Spleen (tissue), 11 donors: ENCODE data around the gene NRROS. TPM values are rescaled to one million over a fixed set of nuclear protein-coding genes. Genes with fewer than 3 reads are reported as not detected.

Experiments
- DNase-seq: peaks from one replicate; pipeline ENCODE4 v3.0.0-alpha.2; 2020
- H3K27ac ChIP-seq, 8 donors: fragments of 200-600 bp; sonication (generic) in 7 of 8; 1 replicate in 4 of 8; 2 replicates in 4 of 8; pipeline versions ENCODE4 v1.5.0 to v1.8.0; 2016 to 2021; ENCODE audit warnings: inconsistent platforms in 4 of 8, mild to moderate bottlenecking in 4 of 8, moderate library complexity in 1 of 8
- H3K27me3 ChIP-seq, 7 donors: fragments of 200-600 bp; sonication (generic) in 6 of 7; replicated peaks in 1 of 7; 1 replicate in 4 of 7; 2 replicates in 3 of 7; pipeline versions ENCODE4 v1.5.0 to v1.8.0; 2016 to 2021; ENCODE audit warnings: inconsistent platforms in 3 of 7, mild to moderate bottlenecking in 1 of 7
- H3K36me3 ChIP-seq, 6 donors: fragments of 200-600 bp; sonication (generic) in 5 of 6; 1 replicate in 4 of 6; 2 replicates in 2 of 6; pipeline versions ENCODE4 v1.5.0 to v1.8.0; 2016 to 2021; ENCODE audit warnings: inconsistent platforms in 2 of 6
- H3K4me1 ChIP-seq, 6 donors: fragments of 200-600 bp; sonication (generic) in 5 of 6; 1 replicate in 3 of 6; 2 replicates in 3 of 6; pipeline versions ENCODE4 v1.5.0 to v1.8.0; 2016 to 2021; ENCODE audit warnings: inconsistent platforms in 3 of 6
- H3K4me3 ChIP-seq, 8 donors: fragments of 200-600 bp; sonication (generic) in 7 of 8; 1 replicate in 4 of 8; 2 replicates in 4 of 8; pipeline versions ENCODE4 v1.5.0 to v1.8.0; 2016 to 2021; ENCODE audit warnings: inconsistent platforms in 4 of 8, mild to moderate bottlenecking in 4 of 8, moderate library complexity in 2 of 8
- H3K9me3 ChIP-seq, 8 donors: fragments of 200-600 bp; sonication (generic) in 7 of 8; 1 replicate in 4 of 8; 2 replicates in 4 of 8; pipeline versions ENCODE4 v1.5.0 to v1.8.0; 2016 to 2021; ENCODE audit warnings: inconsistent platforms in 4 of 8
- POLR2A ChIP-seq, 3 donors: fragments of 450-650 bp; IDR thresholded peaks; one replicate each; pipeline ENCODE4 v1.5.1; 2017; ENCODE audit warnings: antibody characterized with exemption in 3 of 3, mild to moderate bottlenecking in 1 of 3
- POLR2AphosphoS5 ChIP-seq, 3 donors: sonication (generic); formaldehyde crosslinking; IDR thresholded peaks; one replicate each; pipeline ENCODE4 v1.5.1; 2017; ENCODE audit warnings: antibody characterized with exemption in 3 of 3
- WGBS, 5 donors: extraction: QIAGEN DNeasy Blood & Tissue Kit in 3 of 5; methylation state at CpG; one replicate each; pipeline versions ENCODE4 v1.1.5 to v1.1.7; 2013 to 2018; 5-methylcytosine and 5-hydroxymethylcytosine counted together
- intact Hi-C: fragments of 100-400 bp; cut with DNase I; formaldehyde crosslinking; loops from one replicate; pipeline ENCODE4 v1.15.0; 2023; ENCODE audit warnings: low total_unique reads
- polyA plus RNA-seq, 3 donors: library from polyadenylated mRNA; stranded (reverse); fragments of 200-250 nt; gene quantifications; one replicate each; pipeline ENCODE4 v1.2.1, GENCODE V29; 2013
- total RNA-seq, 7 donors: library from RNA; depleted of rRNA in 3 of 7; stranded (reverse); fragments of >200 nt in 3 of 7; fragmentation: NEBNext Ultra II Directional in 4 of 7; extraction: Animal tissue kit (Norgen Biotek cat#: 25700) in 4 of 7; gene quantifications; one replicate each; pipeline versions ENCODE4 v1.1.0 to v1.2.1, GENCODE V29; 2016 to 2021
- TF ChIP-seq, protein P1 (sequence below), 11 experiments: fragments of 200-600 bp in 7 of 11; fragments of 450-650 bp in 4 of 11; sonication (generic) in 4 of 11; IDR thresholded peaks in 8 of 11; conservative IDR thresholded peaks in 3 of 11; 1 replicate in 7 of 11; 2 replicates in 4 of 11; pipeline versions ENCODE4 v1.4.0 to v1.8.0; 2016 to 2021; ENCODE audit warnings: antibody characterized with exemption in 11 of 11, inconsistent platforms in 4 of 11, mild to moderate bottlenecking in 1 of 11
- donor health status: healthy with polysubstance abuse.
- donor health status: DM: no; HTN: no; CAD: no; lungs with moderate emphysema.
- donor health status: DM: no; HTN: no; CAD: no.
- donor health status: Bipolar disorder and iron deficiency.
- donor health status: healthy.
- donor health status: DM: no; HTN: no; CAD: no.
- donor health status: DM: yes; HTN: yes; CAD: no.

Gene NRROS
- total and polyA plus RNA-seq, 10 donors: 7.8 to 35.2 (median 29.9) TPM

GRCh38 chr3:196667056-196667825 is 27.7 kb downstream of the NRROS start:
- TF ChIP-seq POLR2AphosphoS5 (IDR thresholded peaks at IDR 0.05) (no peak), POLR2A (IDR thresholded peaks at IDR 0.05) (no peak)
- TF ChIP-seq, protein P1, sequence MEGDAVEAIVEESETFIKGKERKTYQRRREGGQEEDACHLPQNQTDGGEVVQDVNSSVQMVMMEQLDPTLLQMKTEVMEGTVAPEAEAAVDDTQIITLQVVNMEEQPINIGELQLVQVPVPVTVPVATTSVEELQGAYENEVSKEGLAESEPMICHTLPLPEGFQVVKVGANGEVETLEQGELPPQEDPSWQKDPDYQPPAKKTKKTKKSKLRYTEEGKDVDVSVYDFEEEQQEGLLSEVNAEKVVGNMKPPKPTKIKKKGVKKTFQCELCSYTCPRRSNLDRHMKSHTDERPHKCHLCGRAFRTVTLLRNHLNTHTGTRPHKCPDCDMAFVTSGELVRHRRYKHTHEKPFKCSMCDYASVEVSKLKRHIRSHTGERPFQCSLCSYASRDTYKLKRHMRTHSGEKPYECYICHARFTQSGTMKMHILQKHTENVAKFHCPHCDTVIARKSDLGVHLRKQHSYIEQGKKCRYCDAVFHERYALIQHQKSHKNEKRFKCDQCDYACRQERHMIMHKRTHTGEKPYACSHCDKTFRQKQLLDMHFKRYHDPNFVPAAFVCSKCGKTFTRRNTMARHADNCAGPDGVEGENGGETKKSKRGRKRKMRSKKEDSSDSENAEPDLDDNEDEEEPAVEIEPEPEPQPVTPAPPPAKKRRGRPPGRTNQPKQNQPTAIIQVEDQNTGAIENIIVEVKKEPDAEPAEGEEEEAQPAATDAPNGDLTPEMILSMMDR (IDR thresholded peaks at IDR 0.05 in 8 of 11, conservative IDR thresholded peaks at IDR 0.05 in 3 of 11): no peak
- DNase-seq: no peak
- H3K27me3 ChIP-seq: no peaks in the 10 kb centered on the region
- no peak overlapping the region for H3K4me3 ChIP-seq
- peaks cover 0 to 16% (median 0%) of the 10 kb centered on the region in 6 donors for H3K36me3 ChIP-seq
- intact Hi-C loops: no loop called here
- peaks cover 6 to 35% (median 22%) of the 10 kb centered on the region in 6 donors for H3K4me1 ChIP-seq
- no peak overlapping the region for H3K27ac ChIP-seq
- no peaks in the 10 kb centered on the region for H3K9me3 ChIP-seq
- WGBS, 5 donors: 87 to 95% (median 91%) methylated on average over 14 of the region's 14 CpGs

DNA sequence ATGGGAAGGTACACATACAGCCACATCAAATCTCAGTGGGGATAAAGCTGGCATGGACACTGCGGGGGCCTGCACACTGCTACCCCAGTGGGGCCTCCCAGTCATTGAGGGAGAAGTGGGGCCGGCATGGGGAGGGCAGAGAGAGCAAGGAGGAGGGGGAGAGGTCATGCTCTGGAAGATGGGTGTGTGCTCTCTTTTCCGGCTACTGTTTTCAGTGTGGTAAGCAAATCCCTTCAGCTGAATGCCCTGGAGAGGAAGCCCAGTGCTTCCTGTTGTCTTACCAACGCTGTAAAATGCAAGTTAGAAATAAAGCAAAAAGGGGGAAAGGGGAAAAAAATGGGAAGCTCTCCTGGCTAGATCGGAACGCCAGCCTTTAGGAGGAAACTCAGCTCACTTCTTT is 30.8 kb downstream of the NRROS start:
- peak overlapping the region in 2 of 8 donors; percentile 8 to 34 for H3K4me3 ChIP-seq
- peaks cover 6 to 32% (median 22%) of the 10 kb centered on the region in 6 donors for H3K4me1 ChIP-seq
- intact Hi-C loops: no loop called here
- DNase-seq: peak; percentile 77
- H3K36me3 ChIP-seq: no peaks in the 10 kb centered on the region
- no peaks in the 10 kb centered on the region for H3K9me3 ChIP-seq
- H3K27me3 ChIP-seq: no peaks in the 10 kb centered on the region
- peak overlapping the region; percentile 48 to 78 (median 74) for H3K27ac ChIP-seq
- peak in 2 of 3 donors; percentile 22 to 37 for TF ChIP-seq POLR2AphosphoS5 (IDR thresholded peaks at IDR 0.05)
- no peak for TF ChIP-seq POLR2A (IDR thresholded peaks at IDR 0.05)
- TF ChIP-seq, protein P1 (IDR thresholded peaks at IDR 0.05 in 8 of 11, conservative IDR thresholded peaks at IDR 0.05 in 3 of 11): no peak
- 8 to 18% (median 13%) methylated on average over 6 of the region's 6 CpGs for WGBS, 5 donors

DNA sequence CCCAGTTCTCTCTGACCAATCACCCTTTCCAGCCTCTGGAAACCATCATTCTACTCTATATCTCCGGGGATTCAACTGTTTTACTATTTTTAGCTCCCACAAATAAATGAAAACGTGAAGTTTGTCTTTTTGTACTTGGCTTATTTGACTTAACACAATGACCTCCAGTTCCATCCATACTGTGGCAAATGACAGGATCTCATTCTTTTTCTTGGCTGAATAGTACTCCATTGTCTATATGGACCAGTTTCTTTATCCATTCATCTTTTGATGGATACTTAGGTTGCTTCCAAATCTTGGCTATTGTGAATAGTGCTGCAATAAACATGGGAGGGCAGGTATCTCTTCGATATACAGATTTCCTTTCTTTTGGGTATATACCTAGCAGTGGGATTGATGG is 34.1 kb downstream of the NRROS start:
- intact Hi-C loops: no loop called here

GRCh38 chr3:196677353-196677752 is 37.9 kb downstream of the NRROS start:
- H3K4me3 ChIP-seq: no peak overlapping the region
- TF ChIP-seq POLR2AphosphoS5 (IDR thresholded peaks at IDR 0.05) (no peak), POLR2A (IDR thresholded peaks at IDR 0.05) (no peak)
- TF ChIP-seq, protein P1 (IDR thresholded peaks at IDR 0.05 in 8 of 11, conservative IDR thresholded peaks at IDR 0.05 in 3 of 11): no peak
- no peaks in the 10 kb centered on the region for H3K9me3 ChIP-seq
- no peaks in the 10 kb centered on the region for H3K36me3 ChIP-seq
- peaks cover 0 to 17% (median 9%) of the 10 kb centered on the region in 6 donors for H3K4me1 ChIP-seq
- H3K27me3 ChIP-seq: no peaks in the 10 kb centered on the region
- H3K27ac ChIP-seq: no peak overlapping the region
- 39 to 67% (median 56%) methylated on average over 1 of the region's 1 CpG for WGBS, 5 donors
- intact Hi-C loops: no loop called here
- DNase-seq: no peak

More for the DNA sequence above, 34.1 kb downstream of the NRROS start:
- Histone ChIP-seq H3K4me3 (no peak overlapping the region), H3K4me1 (peaks cover 6 to 41% (median 31%) of the 10 kb centered on the region in 6 donors), H3K27ac (no peak overlapping the region), H3K9me3 (no peaks in the 10 kb centered on the region), H3K27me3 (no peaks in the 10 kb centered on the region), H3K36me3 (no peaks in the 10 kb centered on the region)
- WGBS, 5 donors: 86 to 93% (median 90%) methylated on average over 3 of the region's 3 CpGs
- DNase-seq: no peak
- TF ChIP-seq POLR2AphosphoS5 (IDR thresholded peaks at IDR 0.05): no peak
- TF ChIP-seq POLR2A (IDR thresholded peaks at IDR 0.05): no peak
- TF ChIP-seq, protein P1 (IDR thresholded peaks at IDR 0.05 in 8 of 11, conservative IDR thresholded peaks at IDR 0.05 in 3 of 11): no peak
